ENCODE measurements around the gene NNMT. TPM values are rescaled to one million over a fixed set of nuclear protein-coding genes. Genes with fewer than 3 reads are reported as not detected.

NNMT gene
- total and polyA plus RNA-seq, 2 donors (not counting 3 experiments of a cell fraction or from before 2014, with no cell fraction given), result 330 to 454 TPM

DNA sequence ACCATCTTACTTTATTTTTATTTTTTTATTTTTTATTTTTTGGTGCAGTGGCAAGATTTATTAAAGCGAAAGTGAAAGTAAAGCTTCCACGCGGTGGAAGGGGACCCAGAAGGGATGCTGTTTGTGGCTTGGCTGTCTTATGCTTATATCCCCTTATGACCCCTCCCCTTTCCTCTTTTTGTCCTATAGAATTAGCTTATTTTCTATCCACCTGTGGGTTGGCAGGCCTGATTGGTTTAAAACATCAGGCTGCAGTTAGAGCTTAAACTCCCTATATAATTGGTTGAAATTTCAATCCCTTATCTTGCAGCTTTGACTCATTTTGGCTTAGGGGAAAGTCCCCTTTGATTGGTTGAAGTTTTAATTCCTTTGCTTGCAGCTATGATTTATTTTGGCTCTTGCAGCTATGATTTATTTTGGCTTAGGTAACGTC is 50.5 kb downstream of the NNMT start:
- Histone ChIP-seq H3K79me2 (ENCODE audit: control insufficient read depth, insufficient read depth, low read length) (no peaks in the 10 kb centered on the region), H2AFZ (ENCODE audit: low read depth, low read length) (peak overlapping the region; percentile 63), H3K4me2 (ENCODE audit: insufficient read depth, low read length) (peak overlapping the region; percentile 32), H4K20me1 (replicated peaks; ENCODE audit: control insufficient read depth, extremely low read depth, insufficient read depth, low read length) (no peaks in the 10 kb centered on the region), H3K9me3 (replicated peaks; ENCODE audit: control insufficient read depth, insufficient read depth, low read length) (no peaks in the 10 kb centered on the region), H3K9ac (replicated peaks; ENCODE audit: extremely low read depth, insufficient read depth, low read length) (no peak overlapping the region), H3K4me3 (replicated peaks in 1 of 3; ENCODE audit: insufficient read depth in 1 of 3, low read depth in 1 of 3, low read length in 3 of 3) (no peak overlapping the region), H3K4me1 (ENCODE audit: control insufficient read depth, extremely low read depth, insufficient read depth, low read length) (no peaks in the 10 kb centered on the region), H3K27ac (ENCODE audit: insufficient read depth, low read depth, low read length) (no peak overlapping the region), H3K9me1 (replicated peaks; ENCODE audit: control insufficient read depth, extremely low read depth, insufficient read depth, low read length) (no peaks in the 10 kb centered on the region), H3K36me3 (ENCODE audit: control insufficient read depth in 2 of 2, extremely low read depth in 1 of 2, insufficient read depth in 2 of 2, low read length in 2 of 2) (no peaks in the 10 kb centered on the region), H3K27me3 (ENCODE audit: control insufficient read depth in 2 of 2, insufficient read depth in 2 of 2, low read length in 2 of 2) (no peaks in the 10 kb centered on the region)
- ChIA-PET CTCF (interaction anchor here (0.7 to 3.8 kb wide), 10 partner anchors 12 to 93 kb away, joined by 3 to 22 read pairs (median 4); partner anchors contain the start of genes C11orf71, RBM7 and REXO2), POLR2A (no interaction called here)
- BruUV-seq (replicated peaks), result no TSS peak
- dilution Hi-C loops (cut with MboI; ENCODE audit: extremely low pct_ligation_motif_present, low sequenced_read_pairs) (no loop called here), intact Hi-C loops (cut with micrococcal nuclease) (no loop called here)
- FAIRE-seq (no peak), DNase-seq (ENCODE audit: low read depth, low spot score) (no peak)
- TF ChIP-seq, protein P1, sequence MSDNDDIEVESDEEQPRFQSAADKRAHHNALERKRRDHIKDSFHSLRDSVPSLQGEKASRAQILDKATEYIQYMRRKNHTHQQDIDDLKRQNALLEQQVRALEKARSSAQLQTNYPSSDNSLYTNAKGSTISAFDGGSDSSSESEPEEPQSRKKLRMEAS (IDR thresholded peaks at IDR 0.05; ENCODE audit: insufficient read depth, insufficient read length), result no peak
- TF ChIP-seq GATA2 (IDR thresholded peaks at IDR 0.05; ENCODE audit: insufficient read depth, insufficient read length, low read depth, low read length), result no peak
- TF ChIP-seq FOS (IDR thresholded peaks at IDR 0.05; ENCODE audit: borderline replicate concordance, insufficient read depth, low read length), result no peak
- no peak for TF ChIP-seq EZH2 (IDR thresholded peaks at IDR 0.05; ENCODE audit: borderline replicate concordance, low read depth, low read length, severe bottlenecking)
- TF ChIP-seq, protein P2, sequence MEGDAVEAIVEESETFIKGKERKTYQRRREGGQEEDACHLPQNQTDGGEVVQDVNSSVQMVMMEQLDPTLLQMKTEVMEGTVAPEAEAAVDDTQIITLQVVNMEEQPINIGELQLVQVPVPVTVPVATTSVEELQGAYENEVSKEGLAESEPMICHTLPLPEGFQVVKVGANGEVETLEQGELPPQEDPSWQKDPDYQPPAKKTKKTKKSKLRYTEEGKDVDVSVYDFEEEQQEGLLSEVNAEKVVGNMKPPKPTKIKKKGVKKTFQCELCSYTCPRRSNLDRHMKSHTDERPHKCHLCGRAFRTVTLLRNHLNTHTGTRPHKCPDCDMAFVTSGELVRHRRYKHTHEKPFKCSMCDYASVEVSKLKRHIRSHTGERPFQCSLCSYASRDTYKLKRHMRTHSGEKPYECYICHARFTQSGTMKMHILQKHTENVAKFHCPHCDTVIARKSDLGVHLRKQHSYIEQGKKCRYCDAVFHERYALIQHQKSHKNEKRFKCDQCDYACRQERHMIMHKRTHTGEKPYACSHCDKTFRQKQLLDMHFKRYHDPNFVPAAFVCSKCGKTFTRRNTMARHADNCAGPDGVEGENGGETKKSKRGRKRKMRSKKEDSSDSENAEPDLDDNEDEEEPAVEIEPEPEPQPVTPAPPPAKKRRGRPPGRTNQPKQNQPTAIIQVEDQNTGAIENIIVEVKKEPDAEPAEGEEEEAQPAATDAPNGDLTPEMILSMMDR (IDR thresholded peaks at IDR 0.05; ENCODE audit: extremely low read depth in 1 of 2, insufficient read depth in 1 of 2, low read depth in 1 of 2, low read length in 2 of 2), result no peak
- TF ChIP-seq POLR2A (IDR thresholded peaks at IDR 0.05; ENCODE audit: low read depth, low read length), result no peak
- no peak for TF ChIP-seq MYC (IDR thresholded peaks at IDR 0.05; ENCODE audit: low read depth, low read length)
- no peak for TF ChIP-seq JUN (IDR thresholded peaks at IDR 0.05; ENCODE audit: borderline replicate concordance, insufficient read depth, insufficient read length, low read depth)

Measured in endothelial cell of umbilical vein (primary cell).